Measurements from ENCODE around the gene FAAH. TPM values are rescaled to one million over a fixed set of nuclear protein-coding genes. Genes with fewer than 3 reads are reported as not detected.

Gene FAAH
- total and polyA plus RNA-seq, 4 donors = 13.9 to 34.8 (median 27.8) TPM

DNA sequence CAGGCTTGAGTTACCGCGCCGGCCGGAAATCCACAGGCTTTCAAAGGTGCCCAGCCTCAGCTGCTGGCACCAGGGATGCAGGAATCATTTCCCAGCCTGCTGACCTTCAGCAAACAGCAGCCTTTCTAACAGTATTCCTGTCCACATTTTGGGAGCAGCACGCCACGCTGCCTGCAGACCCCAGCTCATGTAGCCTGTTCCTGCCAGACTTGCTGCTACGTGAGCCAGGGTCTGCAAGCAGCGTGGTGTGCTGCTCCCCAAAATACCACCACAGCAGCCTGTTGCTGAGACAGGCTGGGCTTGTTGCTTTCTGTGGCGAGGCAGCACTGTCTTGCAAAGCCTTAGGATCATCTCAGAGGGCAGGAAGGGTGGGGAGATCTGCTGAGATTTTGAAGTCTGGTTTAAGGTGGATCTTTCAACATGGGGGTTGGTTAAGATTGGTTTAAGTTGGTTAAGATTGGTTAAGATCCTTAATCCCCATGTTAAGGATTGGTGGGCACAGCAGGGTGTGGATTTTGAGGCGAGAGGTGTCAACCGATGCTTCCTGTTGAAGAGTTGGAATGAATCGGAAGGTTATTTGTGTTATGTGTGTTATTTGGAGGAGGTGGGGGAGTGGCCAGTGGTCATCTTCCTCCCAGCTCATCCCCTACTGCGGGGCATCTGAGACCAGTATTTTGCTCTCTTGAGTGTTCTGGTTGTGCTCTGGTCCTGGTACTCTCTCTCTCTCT is 12.9 kb downstream of the FAAH start:
- H3K4me3 ChIP-seq = no peak overlapping the region

GRCh38 chr1:46407636-46408035 is 13.5 kb downstream of the FAAH start:
- H3K27ac ChIP-seq (ENCODE audit: low read depth in 1 of 2, low read length in 1 of 2) = no peak overlapping the region
- H3K9ac ChIP-seq (ENCODE audit: insufficient read depth in 1 of 2, low read length in 2 of 2) = no peak overlapping the region
- no peak overlapping the region for H3K4me3 ChIP-seq
- H3K27me3 ChIP-seq (ENCODE audit: control insufficient read depth in 3 of 3, insufficient read depth in 3 of 3, low read length in 2 of 3) = no peaks in the 10 kb centered on the region
- peaks cover 0 to 16% (median 0%) of the 10 kb centered on the region in 4 donors for H3K36me3 ChIP-seq (ENCODE audit: control insufficient read depth in 4 of 4, insufficient read depth in 4 of 4, low read length in 4 of 4)
- WGBS, 2 donors = 85 to 90% methylated on average over 9 of the region's 9 CpGs
- no peak for TF ChIP-seq CTCF (IDR thresholded peaks at IDR 0.05; ENCODE audit: control extremely low read depth, extremely low read depth)
- peaks cover 0 to 5% (median 2%) of the 10 kb centered on the region in 5 donors for H3K4me1 ChIP-seq (ENCODE audit: control insufficient read depth in 5 of 5, insufficient read depth in 5 of 5, low read length in 5 of 5)
- ATAC-seq (ENCODE audit: insufficient read depth, low FRiP score) (no peak), DNase-seq (no peak)
- peaks cover 0 to 2% (median 0%) of the 10 kb centered on the region in 4 donors for H3K9me3 ChIP-seq (ENCODE audit: control insufficient read depth in 4 of 4, insufficient read depth in 3 of 4, low read length in 3 of 4)

More for the DNA sequence above, 12.9 kb downstream of the FAAH start:
- 80% methylated on average over 13 of the region's 13 CpGs for WGBS, 2 donors
- ATAC-seq (ENCODE audit: insufficient read depth, low FRiP score) (no peak), DNase-seq (peak in 2 of 3 donors; percentile 26 to 30)
- H3K36me3 ChIP-seq (ENCODE audit: control insufficient read depth in 4 of 4, insufficient read depth in 4 of 4, low read length in 4 of 4) = peaks cover 0 to 16% (median 0%) of the 10 kb centered on the region in 4 donors
- no peaks in the 10 kb centered on the region for H3K27me3 ChIP-seq (ENCODE audit: control insufficient read depth in 3 of 3, insufficient read depth in 3 of 3, low read length in 2 of 3)
- no peak overlapping the region for H3K9ac ChIP-seq (ENCODE audit: insufficient read depth in 1 of 2, low read length in 2 of 2)
- TF ChIP-seq CTCF (IDR thresholded peaks at IDR 0.05; ENCODE audit: control extremely low read depth, extremely low read depth) = no peak
- peaks cover 0 to 8% (median 3%) of the 10 kb centered on the region in 5 donors for H3K4me1 ChIP-seq (ENCODE audit: control insufficient read depth in 5 of 5, insufficient read depth in 5 of 5, low read length in 5 of 5)
- H3K9me3 ChIP-seq (ENCODE audit: control insufficient read depth in 4 of 4, insufficient read depth in 3 of 4, low read length in 3 of 4) = peaks cover 0 to 2% (median 0%) of the 10 kb centered on the region in 4 donors
- no peak overlapping the region for H3K27ac ChIP-seq (ENCODE audit: low read depth in 1 of 2, low read length in 1 of 2)

DNA sequence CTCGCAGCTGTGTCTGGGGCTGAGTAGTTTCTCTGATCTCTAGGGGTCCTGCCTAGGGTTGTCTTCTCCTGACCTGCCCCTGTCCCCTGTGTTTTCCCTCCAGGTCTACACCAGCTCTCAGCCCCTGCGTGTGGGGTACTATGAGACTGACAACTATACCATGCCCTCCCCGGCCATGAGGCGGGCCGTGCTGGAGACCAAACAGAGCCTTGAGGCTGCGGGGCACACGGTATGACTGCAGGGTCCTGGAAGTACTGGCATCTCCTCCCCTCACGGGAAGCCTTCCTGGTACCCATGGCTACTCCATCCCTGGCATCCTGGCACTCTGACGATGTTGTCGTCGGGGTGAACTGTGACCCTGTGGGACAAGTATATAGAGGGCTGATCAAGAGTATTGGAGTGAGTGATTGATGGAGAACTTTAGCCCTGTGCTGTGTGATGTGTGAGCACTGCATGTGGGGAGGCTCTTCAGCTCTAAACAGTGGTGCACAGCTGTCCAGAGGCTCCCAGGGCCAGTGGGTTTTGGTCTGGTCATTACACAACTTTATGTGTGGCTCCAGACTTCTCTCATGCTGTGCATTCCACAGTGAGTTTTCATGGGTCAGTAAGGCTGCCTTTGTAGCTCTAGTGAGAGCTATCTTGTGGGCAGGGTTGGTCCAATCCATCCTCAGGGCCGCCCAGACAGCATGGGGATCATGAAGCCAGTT is 14.4 kb downstream of the FAAH start:
- WGBS, 2 donors = 95 to 97% methylated on average over 12 of the region's 12 CpGs
- ATAC-seq (ENCODE audit: insufficient read depth, low FRiP score) (no peak), DNase-seq (no peak)
- TF ChIP-seq CTCF (IDR thresholded peaks at IDR 0.05; ENCODE audit: control extremely low read depth, extremely low read depth) = no peak
- peaks cover 0 to 5% (median 2%) of the 10 kb centered on the region in 5 donors for H3K4me1 ChIP-seq (ENCODE audit: control insufficient read depth in 5 of 5, insufficient read depth in 5 of 5, low read length in 5 of 5)
- H3K27me3 ChIP-seq (ENCODE audit: control insufficient read depth in 3 of 3, insufficient read depth in 3 of 3, low read length in 2 of 3) = no peaks in the 10 kb centered on the region
- H3K27ac ChIP-seq (ENCODE audit: low read depth in 1 of 2, low read length in 1 of 2) = no peak overlapping the region
- peaks cover 0 to 18% (median 0%) of the 10 kb centered on the region in 4 donors for H3K36me3 ChIP-seq (ENCODE audit: control insufficient read depth in 4 of 4, insufficient read depth in 4 of 4, low read length in 4 of 4)
- no peak overlapping the region for H3K9ac ChIP-seq (ENCODE audit: insufficient read depth in 1 of 2, low read length in 2 of 2)
- H3K9me3 ChIP-seq (ENCODE audit: control insufficient read depth in 4 of 4, insufficient read depth in 3 of 4, low read length in 3 of 4) = peaks cover 0 to 2% (median 0%) of the 10 kb centered on the region in 4 donors
- H3K4me3 ChIP-seq = no peak overlapping the region

All from lung (tissue), 12 donors.